Brain pericyte (primary cell): ENCODE measurements around the gene POC1A.

Source experiments
- DNase-seq: peaks from one replicate; pipeline ENCODE4 v3.0.0-alpha.2; 2012; ENCODE audit warnings: low read depth, low spot score

POC1A gene

GRCh38 chr3:52104684-52105640 lies 49.3 kb downstream of the POC1A start:
- DNase-seq = no peak

- no peak for DNase-seq
These were observed 51.3 kb downstream of the POC1A start for GRCh38 chr3:52102934-52103333.

GRCh38 chr3:52099001-52099401 lies 55.2 kb downstream of the POC1A start:
- no peak for DNase-seq

- DNase-seq = no peak
These were observed 56.2 kb downstream of the POC1A start for GRCh38 chr3:52097851-52098507.

- no peak for DNase-seq
These were observed 58.0 kb downstream of the POC1A start for GRCh38 chr3:52095990-52096775.

- DNase-seq = no peak
These were observed 59.4 kb downstream of the POC1A start for GRCh38 chr3:52094571-52095485.

GRCh38 chr3:52093756-52094545 lies 60.3 kb downstream of the POC1A start:
- no peak for DNase-seq

GRCh38 chr3:52092891-52093290 lies 61.3 kb downstream of the POC1A start:
- DNase-seq = no peak

- no peak for DNase-seq
These were observed 62.0 kb downstream of the POC1A start for GRCh38 chr3:52092271-52092660.

- DNase-seq = no peak
These were observed 62.5 kb downstream of the POC1A start for GRCh38 chr3:52091586-52092270.

- no peak for DNase-seq
These were observed 63.2 kb downstream of the POC1A start for GRCh38 chr3:52090933-52091468.

GRCh38 chr3:52090131-52090932 lies 63.9 kb downstream of the POC1A start:
- peak; percentile 74 for DNase-seq

GRCh38 chr3:52089691-52090090 lies 64.5 kb downstream of the POC1A start:
- no peak for DNase-seq

GRCh38 chr3:52088445-52089367 lies 65.5 kb downstream of the POC1A start:
- DNase-seq = no peak

GRCh38 chr3:52087731-52088130 lies 66.5 kb downstream of the POC1A start:
- no peak for DNase-seq

- no peak for DNase-seq
These were observed 67.1 kb downstream of the POC1A start for GRCh38 chr3:52086976-52087663.

GRCh38 chr3:52086461-52086860 lies 67.8 kb downstream of the POC1A start:
- DNase-seq = no peak
